A549 (cell line): ENCODE results near the gene PEX14.

Experiments used
- CBX2 ChIP-seq: fragments of 200-600 bp; sonication (generic); IDR thresholded peaks from 2 replicates; pipeline ENCODE4 v1.6.1; 2016; ENCODE audit warnings: low read depth, mild to moderate bottlenecking, borderline replicate concordance
- EP300 ChIP-seq, 2 experiments: fragments of >200 bp; sonication (Bioruptor Twin); formaldehyde crosslinking; IDR thresholded peaks; 2 replicates in 1 of 2; 3 replicates in 1 of 2; pipeline ENCODE4 v1.6.1; 2016 to 2017
- JUN ChIP-seq, 2 experiments: fragments of >200 bp; sonication (Bioruptor Twin); formaldehyde crosslinking; IDR thresholded peaks; 2 replicates in 1 of 2; 3 replicates in 1 of 2; pipeline ENCODE4 v1.6.1; 2016 to 2017
- KDM5A ChIP-seq: fragments of 200-600 bp; sonication (generic); IDR thresholded peaks from 2 replicates; pipeline ENCODE4 v1.6.1; 2016; ENCODE audit warnings: antibody characterized with exemption, mild to moderate bottlenecking
- TF ChIP-seq, protein P1 (sequence below): IDR thresholded peaks from 2 replicates; pipeline ENCODE4 v1.6.1; 2012
- TF ChIP-seq, protein P2 (sequence below): fragments of >200 bp; sonication (Bioruptor Twin); formaldehyde crosslinking; IDR thresholded peaks from 3 replicates; pipeline ENCODE4 v1.5.1; 2016

DNA sequence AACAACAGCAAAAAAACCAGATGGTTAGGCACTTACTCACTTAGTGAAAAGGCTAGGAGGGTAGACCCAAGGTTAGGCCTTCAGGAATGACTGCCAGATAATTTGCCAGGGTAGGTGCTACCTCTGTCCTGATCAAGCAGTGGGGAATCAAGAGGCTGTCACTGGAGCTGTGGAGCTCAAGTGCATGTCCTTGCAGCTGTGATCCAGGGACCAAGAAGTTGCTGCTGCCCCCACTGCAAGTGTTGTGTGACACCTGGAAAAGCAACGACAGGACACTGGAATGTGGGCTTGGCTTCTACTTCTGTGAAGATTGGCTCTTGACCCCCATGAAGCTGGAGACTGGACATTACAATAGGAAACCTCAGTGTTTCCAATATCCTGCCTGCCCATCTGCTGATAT is 72.1 kb downstream of the PEX14 start:
- TF ChIP-seq, protein P1, sequence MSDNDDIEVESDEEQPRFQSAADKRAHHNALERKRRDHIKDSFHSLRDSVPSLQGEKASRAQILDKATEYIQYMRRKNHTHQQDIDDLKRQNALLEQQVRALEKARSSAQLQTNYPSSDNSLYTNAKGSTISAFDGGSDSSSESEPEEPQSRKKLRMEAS = no peak
- TF ChIP-seq KDM5A (no peak), EP300 (IDR thresholded peaks at IDR 0.05) (no peak), JUN (IDR thresholded peaks at IDR 0.05) (no peak), CBX2 (no peak)
- TF ChIP-seq, protein P2, sequence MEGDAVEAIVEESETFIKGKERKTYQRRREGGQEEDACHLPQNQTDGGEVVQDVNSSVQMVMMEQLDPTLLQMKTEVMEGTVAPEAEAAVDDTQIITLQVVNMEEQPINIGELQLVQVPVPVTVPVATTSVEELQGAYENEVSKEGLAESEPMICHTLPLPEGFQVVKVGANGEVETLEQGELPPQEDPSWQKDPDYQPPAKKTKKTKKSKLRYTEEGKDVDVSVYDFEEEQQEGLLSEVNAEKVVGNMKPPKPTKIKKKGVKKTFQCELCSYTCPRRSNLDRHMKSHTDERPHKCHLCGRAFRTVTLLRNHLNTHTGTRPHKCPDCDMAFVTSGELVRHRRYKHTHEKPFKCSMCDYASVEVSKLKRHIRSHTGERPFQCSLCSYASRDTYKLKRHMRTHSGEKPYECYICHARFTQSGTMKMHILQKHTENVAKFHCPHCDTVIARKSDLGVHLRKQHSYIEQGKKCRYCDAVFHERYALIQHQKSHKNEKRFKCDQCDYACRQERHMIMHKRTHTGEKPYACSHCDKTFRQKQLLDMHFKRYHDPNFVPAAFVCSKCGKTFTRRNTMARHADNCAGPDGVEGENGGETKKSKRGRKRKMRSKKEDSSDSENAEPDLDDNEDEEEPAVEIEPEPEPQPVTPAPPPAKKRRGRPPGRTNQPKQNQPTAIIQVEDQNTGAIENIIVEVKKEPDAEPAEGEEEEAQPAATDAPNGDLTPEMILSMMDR = no peak
